Melanocyte of skin (primary cell): ENCODE results near the gene SLC22A16. TPM values are rescaled to one million over a fixed set of nuclear protein-coding genes. Genes with fewer than 3 reads are reported as not detected.

Source experiments
- total RNA-seq, 2 donors: library from RNA; depleted of rRNA; stranded (reverse); fragments of >200 nt; gene quantifications; 2 replicates each; pipeline ENCODE4 v1.2.3, GENCODE V29; 2012

SLC22A16 gene
- total RNA-seq = under 1 TPM in 1 of 2 donors, not detected in 1; 0.33 TPM

GRCh38 chr6:110476046-110476849, at the start of gene SLC22A16:
Gene SLC22A16, minus strand, starts transcription at chr6:110476613. Its CDS starts 39 bp downstream, at chr6:110476574.

GRCh38 chr6:110415086-110415916, 61.1 kb downstream of the SLC22A16 start, which contains the start of gene DDO:
Gene DDO, minus strand, starts transcription at chr6:110415575. Its CDS starts 2,113 bp downstream, at chr6:110413462.

Other genes with a start within 250 kb of the SLC22A16 start
- gene METTL24, start 118.3 kb downstream of the SLC22A16 start, total RNA-seq = not detected
- not detected for gene DDO, start 61.0 kb downstream of the SLC22A16 start, total RNA-seq